Right cardiac atrium (tissue), 5 donors: Measurements from ENCODE around the gene MORC1. TPM values are rescaled to one million over a fixed set of nuclear protein-coding genes. Genes with fewer than 3 reads are reported as not detected.

Source experiments
- ATAC-seq, 2 donors: fragments of 200-7000 bp; cut with Tn5 transposase; one replicate each; pipeline versions ENCODE4 v1.8.0 to v1.9.1; 2020; ENCODE audit warnings: moderate library complexity in 2 of 2, mild to moderate bottlenecking in 1 of 2
- DNase-seq, 3 donors: peaks; one replicate each; pipeline ENCODE4 v3.0.0-alpha.2; 2020
- H3K27ac ChIP-seq: one replicate; pipeline ENCODE4 v1.5.1; 2013; ENCODE audit warnings: mild to moderate bottlenecking, low read length, control low read depth, moderate library complexity
- H3K27me3 ChIP-seq: one replicate; pipeline ENCODE4 v1.6.1; 2013; ENCODE audit not compliant: control insufficient read depth, insufficient read depth
- H3K4me1 ChIP-seq: one replicate; pipeline ENCODE4 v1.6.1; 2013; ENCODE audit warnings: low read length; ENCODE audit not compliant: control insufficient read depth, insufficient read depth
- H3K4me3 ChIP-seq: one replicate; pipeline ENCODE4 v1.5.1; 2013; ENCODE audit warnings: low read length, control low read depth
- H3K9me3 ChIP-seq: one replicate; pipeline ENCODE4 v1.6.1; 2013; ENCODE audit warnings: low read length; ENCODE audit not compliant: control insufficient read depth
- WGBS: extraction: QIAGEN DNeasy Blood & Tissue Kit; methylation state at CpG from one replicate; pipeline ENCODE4 v1.1.7; 2013; 5-methylcytosine and 5-hydroxymethylcytosine counted together
- intact Hi-C, 4 donors: fragments of 100-400 bp; cut with DNase I; formaldehyde crosslinking; loops; one replicate each; pipeline versions ENCODE4 v1.11.0 to v1.14.0; 2022 to 2023
- polyA plus RNA-seq: library from polyadenylated mRNA; stranded (reverse); fragments of 200-250 nt; gene quantifications from one replicate; pipeline ENCODE4 v1.2.3, GENCODE V29; 2013
- total RNA-seq, 4 donors: library from RNA; stranded (reverse); fragmentation: NEBNext Ultra II Directional; extraction: Animal tissue kit (Norgen Biotek cat#: 25700); gene quantifications; one replicate each; pipeline ENCODE4 v1.2.1, GENCODE V29; 2021
- donor health status: healthy with polysubstance abuse.
- donor health status: DM: no; HTN: yes; CAD: no.
- donor health status: DM: no; HTN: no; CAD: no.
- donor health status: DM: no; HTN: yes; CAD: no; lungs with severe emphysema.
- donor health status: DM: yes; HTN: yes; CAD: no.

The MORC1 gene
- total and polyA plus RNA-seq, 5 donors = not detected

- Histone ChIP-seq H3K4me1 (no peaks in the 10 kb centered on the region), H3K4me3 (no peak overlapping the region), H3K9me3 (no peaks in the 10 kb centered on the region), H3K27me3 (no peaks in the 10 kb centered on the region), H3K27ac (no peak overlapping the region)
- intact Hi-C loops = no loop called here
- ATAC-seq (no peak), DNase-seq (no peak)
- WGBS = 69% methylated on average over 8 of the region's 8 CpGs
Measured at GRCh38 chr3:108936924-108937689, 180.8 kb downstream of the MORC1 start.

GRCh38 chr3:108931035-108931434 is 186.9 kb downstream of the MORC1 start:
- H3K4me1 ChIP-seq = no peaks in the 10 kb centered on the region
- H3K9me3 ChIP-seq = no peaks in the 10 kb centered on the region
- H3K4me3 ChIP-seq = no peak overlapping the region
- intact Hi-C loops = no loop called here
- DNase-seq (no peak), ATAC-seq (no peak)
- H3K27ac ChIP-seq = no peak overlapping the region
- H3K27me3 ChIP-seq = no peaks in the 10 kb centered on the region

- Histone ChIP-seq H3K4me1 (no peaks in the 10 kb centered on the region), H3K9me3 (no peaks in the 10 kb centered on the region), H3K27me3 (no peaks in the 10 kb centered on the region), H3K27ac (no peak overlapping the region), H3K4me3 (no peak overlapping the region)
- no peak for DNase-seq
- intact Hi-C loops = loop anchor here in 2 of 4 donors (10.0 kb wide), 2 partner anchors 244 to 254 kb away; no protein-coding TSS in a partner anchor
- no peak for ATAC-seq
- 82% methylated on average over 3 of the region's 3 CpGs for WGBS
Measured at GRCh38 chr3:108918866-108919265, 199.1 kb downstream of the MORC1 start.

GRCh38 chr3:108914774-108915641 is 202.9 kb downstream of the MORC1 start:
- WGBS = 19% methylated on average over 6 of the region's 6 CpGs
- Histone ChIP-seq H3K4me3 (no peak overlapping the region), H3K9me3 (no peaks in the 10 kb centered on the region), H3K4me1 (no peaks in the 10 kb centered on the region), H3K27ac (no peak overlapping the region), H3K27me3 (no peaks in the 10 kb centered on the region)
- ATAC-seq (peak; percentile 45 to 74), DNase-seq (peak in 2 of 3 donors; percentile 14 to 59)
- intact Hi-C loops = loop anchor here in 2 of 4 donors (10.0 kb wide), 2 partner anchors 240 to 250 kb away; no protein-coding TSS in a partner anchor

- Histone ChIP-seq H3K27ac (no peak overlapping the region), H3K4me1 (no peaks in the 10 kb centered on the region), H3K27me3 (no peaks in the 10 kb centered on the region), H3K4me3 (no peak overlapping the region), H3K9me3 (no peaks in the 10 kb centered on the region)
- WGBS = 88% methylated on average over 5 of the region's 5 CpGs
- ATAC-seq (no peak), DNase-seq (no peak)
- intact Hi-C loops = loop anchor here in 2 of 4 donors (10.0 kb wide), 2 partner anchors 235 to 245 kb away; no protein-coding TSS in a partner anchor
Measured at GRCh38 chr3:108909799-108910198, 208.1 kb downstream of the MORC1 start.

Other genes with a start within 250 kb of the MORC1 start
- gene GUCA1C, start 164.3 kb downstream of the MORC1 start, total RNA-seq = not detected
- not detected for gene GUCA1C, start 164.3 kb downstream of the MORC1 start, polyA plus RNA-seq
- gene C3orf85, start 18.6 kb upstream of the MORC1 start, total RNA-seq = not detected
- gene C3orf85, start 18.6 kb upstream of the MORC1 start, polyA plus RNA-seq = not detected
- gene DPPA2, start 198.4 kb upstream of the MORC1 start, total RNA-seq = not detected
- gene DPPA2, start 198.4 kb upstream of the MORC1 start, polyA plus RNA-seq = not detected
- under 1 TPM in 1 of 4 donors, not detected in 3; 0.67 TPM for gene DPPA4, start 219.4 kb upstream of the MORC1 start, total RNA-seq
- not detected for gene DPPA4, start 219.4 kb upstream of the MORC1 start, polyA plus RNA-seq